Skin epidermis (tissue), 12 donors: ENCODE results near the gene RTF1.
A peak's percentile ranks its signal among the peaks of the same experiment; 100 is the strongest.

Experiments used
- H3K27ac ChIP-seq, 21 experiments: fragments of 200-600 bp; sonication (generic) in 11 of 21; one replicate each; pipeline ENCODE4 v1.5.0; 2020; ENCODE audit warnings: mild to moderate bottlenecking in 3 of 21, inconsistent platforms in 2 of 21, moderate library complexity in 2 of 21
- H3K4me3 ChIP-seq, 7 experiments: fragments of 200-600 bp; sonication (generic) in 2 of 7; one replicate each; pipeline ENCODE4 v1.5.0; 2020; ENCODE audit warnings: inconsistent platforms in 2 of 7, mild to moderate bottlenecking in 2 of 7, moderate library complexity in 1 of 7

Gene RTF1

GRCh38 chr15:41501191-41501917 lies 84.5 kb downstream of the RTF1 start:
- H3K27ac ChIP-seq: no peak overlapping the region
- H3K4me3 ChIP-seq: peak overlapping the region in 3 of 7 experiments; percentile 4 to 27 (median 15)

DNA sequence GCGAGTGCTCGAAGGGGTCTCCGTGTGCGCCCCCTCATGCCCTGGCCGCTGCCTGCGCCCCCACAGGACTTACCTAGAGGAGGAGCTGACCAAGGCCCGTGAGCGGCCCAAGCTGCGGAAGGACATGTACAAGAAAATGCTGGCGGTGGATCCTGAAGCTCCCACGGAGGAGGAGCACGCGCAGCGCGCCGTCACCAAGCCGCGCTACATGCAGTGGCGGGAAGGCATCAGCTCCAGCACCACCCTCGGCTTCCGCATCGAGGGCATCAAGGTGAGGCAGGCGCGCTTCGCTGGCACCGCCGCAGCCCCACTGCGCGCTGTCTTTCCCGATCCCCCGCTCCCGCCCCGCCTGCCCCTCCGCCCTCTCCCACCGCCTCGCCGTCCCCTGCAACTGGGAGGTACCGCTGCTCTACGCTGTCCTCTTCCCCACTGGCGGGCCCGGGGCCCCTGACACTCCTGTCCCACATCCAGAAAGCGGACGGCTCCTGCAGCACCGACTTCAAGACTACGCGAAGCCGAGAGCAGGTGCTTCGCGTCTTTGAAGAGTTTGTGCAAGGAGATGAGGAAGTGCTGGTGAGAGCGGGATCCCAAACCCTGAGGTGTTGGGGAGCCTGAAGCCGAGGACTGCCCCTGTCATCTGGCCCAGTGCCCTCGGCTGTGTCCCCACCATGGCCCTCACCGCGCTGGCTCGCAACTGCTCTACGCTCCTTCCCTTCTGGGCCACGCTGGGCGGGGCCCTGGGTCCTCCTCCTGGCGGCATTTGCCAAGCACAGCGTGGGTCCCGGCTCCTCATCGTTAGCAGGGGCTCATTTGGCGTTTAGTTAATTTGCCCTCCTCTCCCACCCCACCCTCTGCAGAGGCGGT lies 85.3 kb downstream of the RTF1 start:
- H3K4me3 ChIP-seq: peak overlapping the region in 6 of 7 experiments; percentile 4 to 27 (median 11)
- H3K27ac ChIP-seq: no peak overlapping the region

DNA sequence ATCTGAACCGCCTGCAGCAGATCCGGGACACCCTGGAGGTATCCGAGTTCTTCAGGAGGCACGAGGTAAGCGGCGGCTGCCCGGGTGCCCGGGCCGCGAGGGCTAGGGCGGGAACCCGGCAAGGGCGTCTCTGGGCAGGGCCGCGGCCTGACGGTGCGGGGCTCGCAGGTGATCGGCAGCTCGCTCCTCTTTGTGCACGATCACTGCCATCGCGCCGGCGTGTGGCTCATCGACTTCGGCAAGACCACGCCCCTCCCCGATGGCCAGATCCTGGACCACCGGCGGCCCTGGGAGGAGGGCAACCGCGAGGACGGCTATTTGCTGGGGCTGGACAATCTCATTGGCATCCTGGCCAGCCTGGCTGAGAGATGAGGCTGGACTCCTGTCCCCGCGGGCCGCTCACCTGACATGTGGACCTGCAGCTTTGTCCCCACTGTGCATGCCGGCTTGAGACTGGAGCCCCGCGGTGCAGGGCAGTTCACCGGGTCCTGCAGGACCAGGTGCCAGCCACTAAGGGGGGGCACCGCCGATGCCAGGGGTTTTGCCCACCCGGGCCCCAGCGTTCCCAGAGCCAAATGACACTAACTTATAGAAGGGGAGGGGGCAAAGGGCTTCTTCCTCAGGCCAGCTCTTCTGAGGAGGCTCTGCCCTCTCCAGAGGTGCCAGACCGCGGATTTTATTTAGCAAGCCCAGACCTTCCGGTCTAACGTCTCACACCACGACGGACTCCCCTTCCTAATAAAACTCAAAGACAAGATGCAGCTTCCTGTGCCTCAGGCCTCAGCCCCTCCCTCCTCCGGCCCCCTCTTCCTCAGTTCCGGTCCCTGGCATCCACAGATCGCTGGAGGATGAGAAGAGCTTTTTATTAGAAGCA lies 86.1 kb downstream of the RTF1 start:
- Histone ChIP-seq H3K27ac (no peak overlapping the region), H3K4me3 (peak overlapping the region in 5 of 7 experiments; percentile 6 to 27 (median 14))

GRCh38 chr15:41503669-41504010 lies 86.7 kb downstream of the RTF1 start:
- Histone ChIP-seq H3K27ac (peak overlapping the region in 1 of 21 experiments; percentile 62), H3K4me3 (no peak overlapping the region)

DNA sequence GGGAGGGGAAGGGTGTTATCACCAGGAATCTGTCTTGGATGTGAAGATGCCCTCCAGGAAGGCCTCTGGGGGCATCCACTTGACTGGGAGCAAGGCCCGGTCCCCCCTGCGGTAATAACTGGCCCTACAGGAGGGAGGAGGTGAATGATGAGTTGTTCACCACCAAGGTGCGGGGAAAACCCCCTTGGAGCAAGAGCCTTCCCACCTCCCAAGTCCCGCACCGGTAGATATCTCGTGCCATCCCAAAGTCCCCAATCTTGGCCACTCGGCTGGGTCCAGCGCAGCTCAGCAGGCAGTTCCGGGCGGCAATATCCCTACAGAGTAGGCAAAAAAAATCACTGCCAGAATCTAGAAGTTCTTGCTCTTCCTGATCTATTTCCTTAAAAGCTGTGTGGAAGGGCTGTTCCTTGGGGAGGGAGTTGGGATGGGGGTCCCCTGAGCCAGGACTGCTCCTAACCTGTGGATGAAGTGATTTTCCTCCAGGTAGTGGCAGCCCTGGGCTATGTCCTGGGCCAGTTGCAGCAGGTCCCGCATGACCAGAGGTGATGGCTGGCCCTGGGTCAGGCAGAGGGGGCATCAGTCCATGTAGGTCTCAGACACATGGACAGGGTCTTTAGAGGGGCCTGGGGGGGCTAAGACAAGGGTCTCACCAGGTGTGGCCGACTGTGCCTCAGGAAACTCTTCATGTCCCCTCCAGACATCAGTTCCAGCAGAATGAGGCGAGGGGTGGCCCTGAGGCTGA lies 88.0 kb downstream of the RTF1 start:
- Histone ChIP-seq H3K4me3 (no peak overlapping the region), H3K27ac (no peak overlapping the region)

DNA sequence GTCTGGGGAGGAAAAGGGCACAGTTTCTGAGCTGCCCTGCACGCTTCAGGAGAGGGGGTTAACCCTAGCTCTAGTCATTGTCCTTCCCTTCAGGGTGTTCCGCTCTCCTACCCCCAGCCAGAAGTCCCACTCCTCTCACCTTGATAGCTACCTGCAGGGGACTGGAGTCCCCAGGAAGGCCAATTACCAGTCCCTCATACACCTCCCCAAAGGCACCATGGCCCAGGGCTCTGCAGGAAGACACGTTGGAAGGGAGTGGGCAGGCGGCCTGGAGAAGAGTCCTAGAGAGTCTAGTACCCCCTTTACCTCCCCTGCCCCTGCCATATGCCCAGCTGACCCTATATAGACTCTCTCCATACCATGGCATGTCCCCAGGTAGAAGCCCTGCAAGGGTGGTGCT lies 88.9 kb downstream of the RTF1 start:
- no peak overlapping the region for H3K27ac ChIP-seq

DNA sequence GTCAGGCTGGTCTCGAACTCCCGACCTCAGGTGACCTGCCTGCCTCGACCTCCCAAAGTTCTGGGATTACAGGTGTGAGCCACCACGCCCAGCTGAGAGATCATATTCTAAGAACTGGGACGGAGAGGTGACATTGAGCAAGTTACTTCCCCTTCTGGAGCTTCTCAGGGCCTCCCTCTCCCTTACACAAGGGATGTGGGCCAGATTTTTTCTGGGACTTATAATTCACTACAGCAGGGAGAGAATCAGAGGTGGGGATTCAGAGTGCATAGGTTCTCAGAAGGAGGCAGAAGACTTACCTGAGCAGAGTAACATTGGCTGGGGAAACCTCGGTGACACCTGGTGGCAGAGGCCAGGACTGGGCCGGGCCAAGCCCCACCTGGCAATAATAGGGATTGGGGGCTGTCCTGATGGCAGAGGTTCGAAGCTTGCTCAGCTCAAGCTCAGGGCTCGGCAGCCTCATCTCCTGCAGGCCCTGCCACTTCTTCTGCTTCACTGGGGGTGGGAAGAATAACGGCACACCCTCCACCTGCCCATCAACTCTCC lies 90.0 kb downstream of the RTF1 start:
- Histone ChIP-seq H3K27ac (no peak overlapping the region), H3K4me3 (no peak overlapping the region)

More for the DNA sequence above, 88.9 kb downstream of the RTF1 start:
- H3K4me3 ChIP-seq: no peak overlapping the region

GRCh38 chr15:41507820-41508290 lies 91.0 kb downstream of the RTF1 start:
- Histone ChIP-seq H3K4me3 (no peak overlapping the region), H3K27ac (no peak overlapping the region)

- H3K4me3 ChIP-seq: no peak overlapping the region
These were observed 93.8 kb downstream of the RTF1 start for GRCh38 chr15:41510728-41511127.

GRCh38 chr15:41511331-41511898 lies 94.5 kb downstream of the RTF1 start:
- Histone ChIP-seq H3K27ac (no peak overlapping the region), H3K4me3 (peak overlapping the region in 4 of 7 experiments; percentile 8 to 33 (median 22))

More at GRCh38 chr15:41510728-41511127, 93.8 kb downstream of the RTF1 start:
- no peak overlapping the region for H3K27ac ChIP-seq

DNA sequence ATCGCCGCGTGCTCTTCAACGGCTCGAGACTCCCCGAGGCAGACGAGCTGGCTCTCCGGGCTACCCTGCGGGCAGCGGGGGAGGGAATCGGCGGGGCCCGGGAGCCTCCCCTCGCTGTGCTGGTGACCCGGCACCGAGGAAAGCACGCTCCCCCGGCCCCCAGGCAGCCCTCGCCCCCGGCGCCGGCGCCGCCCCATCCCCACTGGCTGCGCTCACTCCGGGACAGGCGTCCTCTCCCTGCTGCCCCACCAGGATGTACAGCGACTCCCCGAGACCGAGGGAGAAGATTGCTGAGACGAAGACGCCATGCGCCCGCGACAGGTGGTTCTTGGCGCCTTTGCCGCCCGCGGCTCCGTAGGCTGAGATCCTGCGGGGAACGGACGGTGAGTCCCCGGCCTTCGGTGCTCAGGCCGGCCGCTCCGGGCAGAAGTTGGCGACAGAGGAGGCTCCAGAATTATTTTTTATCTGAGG lies 95.0 kb downstream of the RTF1 start:
- peak overlapping the region in 5 of 7 experiments; percentile 2 to 33 (median 21) for H3K4me3 ChIP-seq

DNA sequence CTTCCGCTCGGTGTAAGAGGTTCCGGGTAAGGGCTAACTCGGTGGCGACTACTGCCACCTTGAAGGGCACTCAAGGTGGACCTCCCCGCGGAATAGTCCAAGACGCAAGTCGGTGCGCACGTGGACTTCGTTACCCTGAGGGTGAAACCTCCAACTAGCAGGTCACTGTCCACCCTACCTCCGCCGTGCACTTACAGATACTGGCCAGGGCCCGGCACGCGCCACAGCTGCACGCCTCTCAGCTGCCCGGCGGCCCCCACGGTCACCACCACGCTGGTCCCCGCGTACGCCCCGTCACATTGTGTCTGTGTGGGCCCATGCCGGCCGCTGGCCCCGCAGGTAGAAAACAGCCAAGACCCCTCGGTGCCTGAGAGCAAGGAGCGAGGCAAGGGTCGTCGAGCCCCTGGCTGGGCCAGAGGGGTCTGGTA lies 95.6 kb downstream of the RTF1 start:
- peak overlapping the region in 6 of 7 experiments; percentile 4 to 33 (median 20) for H3K4me3 ChIP-seq

More for the DNA sequence above, 95.0 kb downstream of the RTF1 start:
- H3K27ac ChIP-seq: no peak overlapping the region

DNA sequence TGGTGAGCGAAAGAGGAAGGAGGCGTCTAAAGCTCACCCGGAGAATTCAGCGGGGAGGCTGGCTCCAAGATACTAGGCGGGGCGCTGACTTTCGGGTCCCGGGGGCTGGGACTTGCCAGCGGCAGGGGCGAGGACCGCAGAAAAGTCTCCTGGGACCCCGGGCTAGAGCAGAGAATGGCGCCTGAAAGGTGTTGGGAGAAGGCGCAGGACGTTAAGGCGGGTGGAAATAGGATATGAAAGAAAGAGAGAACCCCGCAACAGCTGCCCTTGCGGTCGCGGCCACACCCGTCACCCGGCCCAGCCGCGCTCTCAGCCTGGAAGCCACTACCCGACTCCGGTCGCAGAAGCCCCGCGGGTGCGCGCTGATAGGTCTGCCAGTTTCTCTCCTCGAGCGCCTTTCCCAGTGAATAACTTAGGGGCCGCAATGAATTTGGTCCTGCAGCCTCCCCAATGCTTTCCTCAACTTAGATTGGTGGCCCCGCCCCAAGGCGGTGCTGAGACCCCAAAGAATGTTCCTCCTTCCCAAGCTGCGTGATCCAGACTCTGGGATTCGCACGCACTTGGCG lies 96.1 kb downstream of the RTF1 start:
- Histone ChIP-seq H3K4me3 (peak overlapping the region in 6 of 7 experiments; percentile 4 to 33 (median 20)), H3K27ac (no peak overlapping the region)

More for the DNA sequence above, 95.6 kb downstream of the RTF1 start:
- H3K27ac ChIP-seq: no peak overlapping the region

DNA sequence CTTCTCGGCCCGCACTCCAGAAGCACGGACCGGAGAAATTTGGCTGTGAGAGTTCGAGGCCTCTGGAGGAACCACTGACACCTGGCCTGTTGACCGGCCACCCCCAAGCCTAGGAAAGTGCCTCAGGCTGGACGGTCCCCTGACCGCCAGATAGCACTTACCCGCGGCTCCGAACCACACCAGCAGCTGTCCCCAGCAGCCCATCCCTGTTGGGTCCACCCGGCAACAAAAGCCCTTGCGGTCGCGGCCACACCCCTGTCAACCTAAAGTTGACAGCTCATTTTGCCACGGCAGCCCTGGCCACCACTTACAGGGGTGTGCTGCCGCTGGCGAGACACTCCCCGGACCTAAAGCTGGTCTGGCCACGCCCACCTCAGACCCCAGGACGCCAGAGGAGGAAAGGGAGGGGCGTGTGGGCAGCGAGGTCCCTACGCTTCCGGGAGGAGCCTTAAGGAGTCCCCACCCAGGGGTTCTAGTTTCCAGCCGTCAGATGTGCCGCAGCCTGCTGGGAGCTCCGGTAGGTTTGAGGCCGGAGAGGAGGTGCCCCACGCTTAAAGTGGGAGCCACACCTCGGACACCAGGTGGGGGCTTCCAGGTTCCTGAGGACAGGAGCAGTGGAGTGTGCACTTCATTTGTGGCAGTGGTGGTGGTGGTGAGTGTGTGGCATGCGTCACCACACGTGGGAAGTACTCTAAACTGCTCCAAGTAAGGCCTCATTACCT lies 96.8 kb downstream of the RTF1 start, which contains the start of gene LTK:
LTK (minus strand) TSS at position 322 of the 722 bp plus-strand sequence; CDS start at position 204, 118 bp downstream.
- Histone ChIP-seq H3K27ac (no peak within 1 kb of the TSS), H3K4me3 (peak within 1 kb of the TSS in 6 of 7 experiments; percentile 4 to 33 (median 20))

DNA sequence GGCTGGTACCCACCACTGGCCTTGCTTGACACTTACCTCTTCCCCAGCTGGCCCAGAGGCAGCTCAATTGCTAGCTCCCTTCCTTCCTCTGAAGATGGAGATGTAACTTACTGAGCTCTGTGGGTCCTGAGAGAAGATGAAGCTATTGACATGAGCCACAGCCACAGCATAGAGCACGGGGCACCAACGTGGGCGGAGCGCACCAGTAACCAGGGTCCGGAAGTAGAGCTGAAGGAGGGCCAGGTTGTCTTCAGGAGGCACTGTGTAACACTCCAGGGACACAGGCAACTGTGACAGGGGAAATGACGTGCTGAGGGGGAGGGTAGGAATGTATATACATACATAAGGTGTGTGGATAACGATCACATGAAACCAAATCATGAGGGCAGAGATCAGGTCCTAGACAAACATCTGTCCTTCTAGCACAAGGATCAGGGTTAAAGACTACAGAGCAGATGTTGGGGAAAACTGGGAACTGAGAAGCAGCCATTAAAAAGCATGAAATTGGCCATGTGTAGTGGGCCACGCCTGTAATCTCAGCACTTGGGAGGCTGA lies 101.1 kb downstream of the RTF1 start:
- no peak overlapping the region for H3K4me3 ChIP-seq
- H3K27ac ChIP-seq: no peak overlapping the region

DNA sequence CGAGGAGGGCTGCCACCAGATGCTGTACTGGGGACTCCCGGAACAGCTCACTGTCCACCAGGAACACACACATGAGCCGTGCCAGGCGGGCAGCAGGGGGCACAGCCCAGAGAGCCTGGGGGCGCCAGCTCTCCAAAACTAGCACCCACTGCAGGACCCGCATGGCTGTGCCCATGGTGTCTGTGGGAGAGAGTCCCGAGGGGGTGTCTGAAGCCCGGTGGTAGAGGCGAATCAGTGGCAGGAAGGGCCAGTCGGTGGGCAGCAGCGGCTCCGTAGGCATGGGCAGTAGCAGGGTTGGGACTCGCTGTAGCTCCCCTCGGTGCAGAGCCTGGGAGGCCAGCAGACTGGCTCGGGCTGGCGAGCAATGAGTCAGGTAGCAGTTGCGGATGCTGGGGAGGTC lies 103.7 kb downstream of the RTF1 start:
- Histone ChIP-seq H3K27ac (no peak overlapping the region), H3K4me3 (no peak overlapping the region)

GRCh38 chr15:41521614-41522013 lies 104.7 kb downstream of the RTF1 start:
- H3K4me3 ChIP-seq: no peak overlapping the region
- H3K27ac ChIP-seq: no peak overlapping the region
